ENCODE results near the gene DNMT1.

Gene DNMT1

GRCh38 chr19:10138879-10139795 lies 55.6 kb downstream of the DNMT1 start:
- no peak for DNase-seq

GRCh38 chr19:10137751-10138682 lies 56.7 kb downstream of the DNMT1 start:
- DNase-seq: no peak

GRCh38 chr19:10136936-10137335 lies 57.8 kb downstream of the DNMT1 start:
- no peak for DNase-seq

DNA sequence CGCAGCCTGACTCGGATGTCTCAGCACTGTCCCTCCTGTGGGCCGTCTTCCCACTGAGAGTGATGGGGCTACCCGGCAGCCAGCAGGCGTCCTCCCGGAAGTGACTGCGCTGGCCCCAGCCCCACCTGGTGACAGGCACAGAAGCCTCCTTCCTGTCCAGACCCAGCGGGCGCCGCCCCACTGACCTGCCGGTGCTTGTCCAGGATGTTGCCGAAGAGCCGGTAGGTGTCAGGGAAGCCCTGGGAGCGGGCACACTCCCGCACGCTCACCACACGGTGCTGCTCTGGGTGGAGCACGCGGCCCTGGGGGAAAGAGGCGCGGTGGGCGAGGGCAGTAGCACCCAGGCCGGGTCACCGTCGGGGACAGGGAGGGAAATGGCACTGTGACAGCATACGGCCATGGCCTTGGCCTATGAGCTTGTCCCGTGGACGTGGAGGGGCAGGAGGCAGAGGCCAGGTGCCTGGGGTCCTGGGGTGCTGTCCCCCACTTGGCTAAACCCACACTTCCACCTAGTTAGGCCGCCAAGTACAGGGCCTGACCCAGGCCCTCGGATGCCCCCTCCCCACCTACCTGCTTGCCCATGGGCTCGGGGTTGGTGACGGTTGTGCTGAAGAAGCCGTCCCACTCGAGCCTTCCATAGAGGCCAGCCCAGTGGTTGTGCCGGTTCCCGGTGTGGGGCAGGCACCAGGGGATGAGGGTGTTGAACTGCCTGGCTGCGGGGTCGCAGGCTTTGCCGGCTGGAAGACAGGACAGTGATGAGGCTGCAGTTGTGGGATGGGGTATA lies 59.0 kb downstream of the DNMT1 start:
- DNase-seq: no peak

GRCh38 chr19:10134040-10134439 lies 60.7 kb downstream of the DNMT1 start:
- no peak for DNase-seq

DNA sequence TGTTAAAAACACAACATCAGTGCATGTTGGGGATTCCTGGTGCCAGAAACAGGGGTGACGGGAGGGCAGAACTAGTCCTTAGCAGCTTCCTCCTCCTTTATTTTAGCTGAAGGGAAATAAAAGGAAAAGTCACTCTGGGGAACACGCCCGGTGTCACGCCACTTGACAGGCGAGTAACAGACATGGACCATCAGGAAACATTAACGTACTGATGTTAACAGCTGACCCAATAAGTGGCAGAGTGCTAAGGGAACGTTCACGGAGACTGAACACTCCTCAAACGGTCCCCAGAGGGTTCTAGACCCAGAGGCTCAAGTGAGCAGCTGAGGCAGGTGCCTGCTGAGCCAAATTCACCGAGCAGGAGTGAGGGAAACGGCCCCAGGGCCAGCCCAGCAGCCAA lies 61.2 kb downstream of the DNMT1 start:
- DNase-seq: peak in 1 of 3 experiments; percentile 88

DNA sequence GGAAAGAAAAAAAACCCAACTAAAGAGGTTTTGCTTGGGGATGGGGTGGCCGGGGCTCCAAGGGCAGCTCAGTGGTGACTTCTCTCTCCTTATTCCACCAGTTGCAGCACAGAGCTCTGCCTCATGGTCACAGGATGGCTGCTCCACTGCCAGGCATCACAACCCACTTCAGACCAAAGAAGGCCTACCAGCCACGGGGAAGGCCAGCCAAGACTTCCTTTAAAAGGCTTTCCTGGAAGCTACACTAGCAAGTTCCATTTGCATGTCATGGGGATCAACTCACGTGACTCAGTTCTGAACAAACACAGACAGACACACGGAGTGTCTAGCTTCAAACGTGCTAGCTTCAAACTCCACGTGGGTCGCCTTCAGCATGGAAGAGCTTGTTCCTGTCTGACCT lies 61.8 kb downstream of the DNMT1 start:
- no peak for DNase-seq

DNA sequence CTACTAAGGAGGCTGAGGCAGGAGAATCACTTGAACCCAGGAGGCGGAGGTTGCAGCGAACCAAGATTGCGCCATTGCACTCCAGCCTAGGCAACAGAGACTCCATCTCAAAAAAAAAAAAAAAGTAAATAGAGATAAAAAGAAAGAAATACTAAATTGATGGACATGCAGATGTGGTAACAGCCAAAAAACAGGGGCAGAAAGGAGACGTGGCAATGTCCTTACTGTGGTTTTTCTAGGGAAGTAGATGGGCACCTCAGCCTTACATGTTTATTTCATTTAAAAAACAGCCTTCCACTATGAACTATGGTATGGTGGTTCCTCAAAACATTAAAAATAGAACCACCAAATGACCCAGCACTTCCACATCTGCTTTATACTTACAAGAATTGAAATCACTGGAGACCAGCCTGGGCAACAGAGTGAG lies 68.5 kb downstream of the DNMT1 start:
- no peak for DNase-seq

DNA sequence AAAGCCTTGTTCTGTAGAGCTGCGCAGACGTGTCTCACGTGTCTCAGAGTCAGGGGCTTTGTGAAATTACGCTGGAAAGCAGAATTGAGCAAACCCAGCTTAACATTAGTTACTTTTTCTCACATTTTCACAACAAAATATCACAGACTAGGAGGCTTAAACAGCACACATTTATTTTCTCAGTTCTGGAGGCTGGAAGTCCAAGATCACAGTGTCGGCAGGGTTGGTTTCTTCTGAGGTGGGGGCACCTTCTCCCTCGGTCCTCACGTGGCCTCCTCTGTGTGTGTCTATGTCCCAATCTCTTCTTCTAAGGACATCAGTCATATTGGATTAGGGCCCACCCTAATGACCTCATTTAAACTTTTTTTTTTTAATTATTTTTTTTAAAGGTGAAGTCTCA lies 70.3 kb downstream of the DNMT1 start:
- no peak for DNase-seq

DNA sequence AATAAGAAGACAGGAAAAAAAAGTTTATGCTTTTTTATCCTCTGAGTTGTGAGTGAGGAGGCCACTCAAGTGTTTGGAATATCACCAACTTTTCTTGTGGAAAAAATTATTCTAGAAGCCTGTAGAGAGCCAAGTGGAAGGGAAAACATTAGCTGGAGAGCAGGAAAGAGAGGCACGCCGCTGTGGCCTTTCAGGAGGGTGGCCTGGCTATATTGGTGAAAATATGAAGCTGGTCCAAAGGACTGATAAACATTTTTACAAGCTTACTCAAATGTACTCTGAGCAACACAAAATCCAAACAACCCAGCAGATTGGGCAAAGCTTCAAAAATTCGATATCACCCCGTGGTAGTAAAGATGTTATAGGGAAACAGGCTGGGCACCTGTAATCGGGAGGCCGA lies 72.7 kb downstream of the DNMT1 start:
- no peak for DNase-seq

GRCh38 chr19:10120538-10121189 lies 74.1 kb downstream of the DNMT1 start:
- no peak for DNase-seq

DNA sequence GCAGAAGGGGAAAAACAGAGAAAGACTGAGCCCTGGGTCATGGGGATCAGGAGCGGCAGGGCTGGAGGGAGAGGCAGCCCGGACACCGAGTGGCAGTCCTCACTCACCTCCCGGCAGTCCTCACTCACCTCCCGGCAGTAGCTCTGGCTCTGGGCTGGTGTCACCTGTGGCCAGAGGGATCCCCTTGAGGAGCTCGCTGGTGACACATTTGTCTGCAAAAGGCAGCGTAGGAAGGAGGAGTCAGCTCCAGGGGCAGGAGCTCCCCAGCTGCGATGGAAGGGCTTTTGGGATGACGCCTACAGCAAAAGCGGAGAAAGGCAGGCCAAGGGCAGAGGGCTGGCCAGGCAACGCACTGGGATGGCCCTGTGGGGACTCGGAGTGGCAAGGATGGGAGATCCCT lies 75.8 kb downstream of the DNMT1 start:
- no peak for DNase-seq

- DNase-seq: no peak
Observed at GRCh38 chr19:10116866-10117616, 77.7 kb downstream of the DNMT1 start.

GRCh38 chr19:10116085-10116865 lies 78.5 kb downstream of the DNMT1 start:
- DNase-seq: no peak

DNA sequence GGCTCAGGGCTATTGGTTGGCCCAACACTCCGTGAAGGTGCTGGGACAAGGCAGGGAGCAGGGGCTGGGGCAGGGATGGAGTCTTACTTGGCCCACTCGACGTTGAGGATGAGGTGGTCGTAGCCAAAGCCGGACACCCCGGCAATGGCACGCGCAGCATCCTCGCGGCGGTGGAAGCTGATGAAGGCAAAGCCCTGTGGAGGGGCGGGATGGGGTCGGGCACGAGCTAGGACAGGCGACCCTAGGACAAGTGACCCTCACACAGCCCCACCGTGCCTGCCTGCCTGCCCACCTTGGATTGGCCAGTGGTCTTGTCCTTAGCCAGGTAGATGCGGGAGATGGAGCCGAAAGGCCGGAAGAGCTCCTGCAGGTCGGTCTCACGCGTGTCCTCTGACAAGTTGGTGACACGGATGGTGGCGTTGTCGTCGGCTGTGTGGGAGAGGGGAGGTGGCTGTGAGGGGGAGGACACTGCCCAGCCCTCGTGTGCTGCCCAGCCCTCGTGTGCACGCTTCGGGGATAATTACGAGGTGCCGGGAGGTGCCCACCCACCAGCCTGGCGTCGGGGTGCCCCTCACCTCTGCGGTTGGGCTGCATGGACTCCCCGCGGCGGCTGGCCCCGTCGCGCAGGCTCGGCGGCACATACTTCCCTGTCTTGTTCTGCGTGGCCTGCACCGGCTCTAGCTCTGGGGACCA lies 79.2 kb downstream of the DNMT1 start:
- no peak for DNase-seq

DNA sequence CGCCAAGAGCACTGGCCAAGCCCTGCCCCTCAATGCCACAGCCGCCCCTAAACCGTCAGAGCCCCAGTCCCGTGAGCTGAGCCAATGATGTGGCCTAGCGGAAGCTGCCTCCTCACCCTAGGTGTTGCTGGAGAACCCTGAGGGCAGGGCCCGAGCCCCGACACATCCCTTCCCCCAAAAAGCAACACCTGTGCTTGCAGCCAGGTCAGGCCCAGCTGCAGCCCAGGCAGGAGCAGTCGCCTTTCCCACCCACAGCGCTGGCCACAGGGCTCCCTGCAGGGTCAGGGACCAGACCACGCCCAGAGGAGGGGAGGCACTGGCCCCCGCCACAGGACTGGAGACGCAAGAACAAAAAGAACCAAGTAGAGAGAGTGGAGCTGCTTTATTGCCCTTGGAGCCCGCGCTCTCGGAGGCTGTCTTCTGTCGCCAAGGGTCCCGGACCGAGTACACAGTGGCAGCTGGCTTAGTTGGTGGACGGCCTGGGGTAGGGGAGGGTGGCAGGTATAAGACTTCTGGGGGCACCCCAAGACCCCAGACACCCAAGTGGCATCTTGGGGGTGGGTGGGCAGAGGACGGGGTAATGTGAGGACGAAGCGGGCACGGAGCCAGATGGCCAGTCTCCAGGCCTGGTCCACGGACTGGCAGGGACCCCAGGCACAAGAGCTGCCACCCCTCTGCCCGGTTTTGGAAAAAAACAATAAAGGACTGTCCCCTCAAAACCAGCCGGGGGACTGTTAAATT lies 79.9 kb downstream of the DNMT1 start:
- no peak for DNase-seq

DNA sequence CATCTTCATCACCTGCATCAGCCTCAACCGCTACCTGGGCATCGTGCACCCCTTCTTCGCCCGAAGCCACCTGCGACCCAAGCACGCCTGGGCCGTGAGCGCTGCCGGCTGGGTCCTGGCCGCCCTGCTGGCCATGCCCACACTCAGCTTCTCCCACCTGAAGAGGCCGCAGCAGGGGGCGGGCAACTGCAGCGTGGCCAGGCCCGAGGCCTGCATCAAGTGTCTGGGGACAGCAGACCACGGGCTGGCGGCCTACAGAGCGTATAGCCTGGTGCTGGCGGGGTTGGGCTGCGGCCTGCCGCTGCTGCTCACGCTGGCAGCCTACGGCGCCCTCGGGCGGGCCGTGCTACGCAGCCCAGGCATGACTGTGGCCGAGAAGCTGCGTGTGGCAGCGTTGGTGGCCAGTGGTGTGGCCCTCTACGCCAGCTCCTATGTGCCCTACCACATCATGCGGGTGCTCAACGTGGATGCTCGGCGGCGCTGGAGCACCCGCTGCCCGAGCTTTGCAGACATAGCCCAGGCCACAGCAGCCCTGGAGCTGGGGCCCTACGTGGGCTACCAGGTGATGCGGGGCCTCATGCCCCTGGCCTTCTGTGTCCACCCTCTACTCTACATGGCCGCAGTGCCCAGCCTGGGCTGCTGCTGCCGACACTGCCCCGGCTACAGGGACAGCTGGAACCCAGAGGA lies 80.6 kb downstream of the DNMT1 start:
- no peak for DNase-seq

DNA sequence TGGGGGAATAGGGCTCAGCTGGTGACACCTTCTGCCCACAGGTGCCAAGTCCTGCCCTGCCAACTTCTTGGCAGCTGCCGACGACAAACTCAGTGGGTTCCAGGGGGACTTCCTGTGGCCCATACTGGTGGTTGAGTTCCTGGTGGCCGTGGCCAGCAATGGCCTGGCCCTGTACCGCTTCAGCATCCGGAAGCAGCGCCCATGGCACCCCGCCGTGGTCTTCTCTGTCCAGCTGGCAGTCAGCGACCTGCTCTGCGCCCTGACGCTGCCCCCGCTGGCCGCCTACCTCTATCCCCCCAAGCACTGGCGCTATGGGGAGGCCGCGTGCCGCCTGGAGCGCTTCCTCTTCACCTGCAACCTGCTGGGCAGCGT lies 81.2 kb downstream of the DNMT1 start:
- peak in 1 of 3 experiments; percentile 33 for DNase-seq

Data from NCI-H1417 (cell line).